GM21367 (cell line): Measurements from ENCODE around the gene THAP12.

Source experiments
- ATAC-seq: cut with Tn5 transposase; IDR thresholded peaks from one replicate; pipeline ENCODE4 v1.9.1; 2021; ENCODE audit not compliant: unreplicated experiment

The THAP12 gene

GRCh38 chr11:76307978-76308747 lies 72.8 kb downstream of the THAP12 start:
- no peak for ATAC-seq

DNA sequence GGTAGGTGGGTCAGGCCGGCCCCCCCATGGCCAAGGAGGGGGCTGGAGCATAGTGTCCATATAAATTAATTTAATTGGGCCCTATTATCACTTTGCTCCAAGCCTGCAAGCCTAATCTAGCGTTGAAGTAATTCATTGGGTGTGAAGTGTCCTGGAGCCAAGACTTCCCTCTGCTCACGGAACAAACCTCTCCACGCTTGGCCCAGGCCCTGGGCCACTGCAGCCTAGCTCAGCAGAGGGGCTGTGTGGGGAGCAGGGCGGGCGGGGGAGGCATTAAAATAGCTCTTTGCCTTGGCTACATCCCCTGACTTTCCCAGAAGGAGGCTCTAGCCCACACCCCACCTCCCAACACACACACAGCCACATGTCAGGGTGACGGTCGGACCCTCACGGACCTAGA lies 73.5 kb downstream of the THAP12 start:
- no peak for ATAC-seq

- no peak for ATAC-seq
These were observed 77.5 kb downstream of the THAP12 start for GRCh38 chr11:76303399-76303798.

GRCh38 chr11:76302996-76303395 lies 77.9 kb downstream of the THAP12 start:
- ATAC-seq = no peak
